NB4 (cell line): Measurements from ENCODE around the gene ANKRD6.

Experiments
- CTCF ChIP-seq: IDR thresholded peaks from one replicate; pipeline ENCODE4 v1.5.1; 2012; ENCODE audit warnings: low read depth, low read length
- MAX ChIP-seq: IDR thresholded peaks from 2 replicates; pipeline ENCODE4 v1.6.1; 2011; ENCODE audit warnings: low read depth, low read length
- POLR2A ChIP-seq: IDR thresholded peaks from 2 replicates; pipeline ENCODE4 v1.6.1; 2011; ENCODE audit warnings: mild to moderate bottlenecking; ENCODE audit not compliant: insufficient read length; ENCODE audit errors: extremely low read depth

- TF ChIP-seq CTCF (no peak), POLR2A (no peak), MAX (no peak)
Observed at GRCh38 chr6:89438248-89438647, 5.3 kb downstream of the ANKRD6 start.
